Endothelial cell of hepatic sinusoid (primary cell): ENCODE measurements around the gene SLC25A1.
"Not testable (repeated sequence)": the region's sequence is repeated elsewhere in the genome, so short reads cannot be mapped to it uniquely, and the experiment has no call there.

Source experiments
- in situ Hi-C: cut with HindIII; loops from 2 replicates; pipeline ENCODE4 v1.10.0; 2017; ENCODE audit warnings: low sequenced_read_pairs

SLC25A1 gene

DNA sequence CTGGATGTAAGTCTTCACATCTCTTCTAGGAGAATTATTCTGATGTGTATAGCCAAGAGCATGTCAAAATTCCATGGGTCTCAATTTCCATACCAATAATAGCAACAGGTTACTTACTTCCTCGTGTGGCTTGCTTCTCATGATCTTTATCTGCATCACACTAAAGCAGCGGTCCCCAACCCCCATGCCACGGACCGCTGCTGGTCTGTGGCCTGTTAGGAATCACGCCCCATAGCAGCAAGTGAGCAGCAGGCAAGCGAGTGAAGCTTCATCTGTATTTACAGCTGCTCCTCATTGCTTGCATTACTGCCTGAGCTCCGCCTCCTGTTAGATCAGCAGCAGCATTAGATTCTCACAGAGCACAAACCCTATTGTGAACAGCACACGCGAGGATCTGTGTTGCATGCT is 28.9 kb upstream of the SLC25A1 start:
- in situ Hi-C loops, result no loop called here

DNA sequence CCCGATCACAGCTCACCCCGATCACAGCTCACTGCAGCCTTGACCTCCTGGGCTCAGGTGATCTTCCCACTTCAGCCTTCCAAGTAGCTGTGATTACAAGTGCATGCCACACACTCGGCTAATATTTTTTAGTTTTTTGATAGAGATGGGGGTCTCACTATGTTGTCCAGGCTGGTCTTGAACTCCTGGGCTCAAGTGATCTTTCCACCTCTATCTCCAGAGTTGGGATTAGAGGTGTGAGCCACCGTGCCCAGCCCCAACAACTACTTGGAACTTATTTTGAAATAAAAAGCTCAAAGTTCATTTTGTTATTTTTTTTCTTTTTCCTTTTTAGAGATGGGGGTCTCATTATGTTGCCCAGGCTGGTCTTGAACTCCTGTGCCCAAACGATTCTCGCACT is 27.8 kb upstream of the SLC25A1 start:
- in situ Hi-C loops, result no loop called here

DNA sequence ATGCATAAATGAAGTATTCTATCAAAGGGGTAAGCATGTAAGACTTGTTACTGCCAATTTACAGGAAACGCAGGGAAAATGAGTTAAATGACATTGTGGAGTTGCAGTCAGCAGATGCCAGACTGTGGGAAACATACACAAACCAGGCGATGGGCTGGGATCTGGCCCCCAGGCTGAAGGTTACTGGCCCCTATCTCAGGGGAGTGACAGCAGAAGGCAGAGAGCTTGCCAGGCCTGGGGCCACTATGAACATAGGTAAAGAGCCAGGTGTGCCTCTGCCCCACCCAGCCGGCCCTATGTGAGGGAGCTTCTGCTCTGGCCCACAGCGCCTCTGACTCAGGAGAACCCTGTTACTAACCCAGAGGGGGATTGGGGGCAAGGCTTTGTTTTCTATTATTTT is 26.1 kb upstream of the SLC25A1 start:
- in situ Hi-C loops, result no loop called here

DNA sequence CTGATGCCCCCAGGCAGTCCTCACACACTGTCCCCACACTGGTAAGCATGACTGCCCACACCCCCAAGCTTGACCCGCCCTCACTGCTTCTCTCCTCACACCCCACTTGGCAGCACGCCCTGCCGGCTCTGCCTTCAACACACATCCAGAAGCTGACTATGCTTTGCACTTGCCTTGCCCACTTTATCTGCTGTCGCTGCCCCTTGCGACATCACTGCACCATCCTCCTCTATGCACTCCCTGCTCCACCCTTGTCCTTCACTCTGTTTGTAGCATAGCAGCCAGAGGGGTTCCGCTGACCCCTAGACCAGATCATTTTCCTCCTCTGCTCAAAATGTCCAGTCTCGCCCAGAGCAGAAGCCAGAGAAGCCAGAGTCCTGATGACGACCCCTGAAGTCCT is 25.3 kb upstream of the SLC25A1 start:
- in situ Hi-C loops, result no loop called here

DNA sequence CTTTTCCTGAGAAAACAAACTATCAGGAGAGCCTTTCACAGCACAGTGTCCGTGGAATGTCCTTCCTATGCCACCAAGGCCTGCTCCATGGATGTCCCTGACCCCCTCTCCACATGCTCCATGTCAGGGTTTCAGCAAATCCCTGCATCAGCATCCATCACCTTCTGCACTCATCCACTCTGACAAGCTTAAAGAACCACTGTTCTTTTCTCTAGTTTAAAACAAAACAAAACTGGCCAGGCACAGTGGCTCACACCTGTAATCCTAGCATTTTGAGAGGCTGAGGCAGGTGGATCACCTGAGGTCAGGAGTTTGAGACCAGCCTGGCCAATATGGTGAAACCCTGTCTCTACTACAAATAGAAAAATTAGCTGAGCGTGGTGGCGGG is 24.3 kb upstream of the SLC25A1 start:
- in situ Hi-C loops, result not testable (repeated sequence)

DNA sequence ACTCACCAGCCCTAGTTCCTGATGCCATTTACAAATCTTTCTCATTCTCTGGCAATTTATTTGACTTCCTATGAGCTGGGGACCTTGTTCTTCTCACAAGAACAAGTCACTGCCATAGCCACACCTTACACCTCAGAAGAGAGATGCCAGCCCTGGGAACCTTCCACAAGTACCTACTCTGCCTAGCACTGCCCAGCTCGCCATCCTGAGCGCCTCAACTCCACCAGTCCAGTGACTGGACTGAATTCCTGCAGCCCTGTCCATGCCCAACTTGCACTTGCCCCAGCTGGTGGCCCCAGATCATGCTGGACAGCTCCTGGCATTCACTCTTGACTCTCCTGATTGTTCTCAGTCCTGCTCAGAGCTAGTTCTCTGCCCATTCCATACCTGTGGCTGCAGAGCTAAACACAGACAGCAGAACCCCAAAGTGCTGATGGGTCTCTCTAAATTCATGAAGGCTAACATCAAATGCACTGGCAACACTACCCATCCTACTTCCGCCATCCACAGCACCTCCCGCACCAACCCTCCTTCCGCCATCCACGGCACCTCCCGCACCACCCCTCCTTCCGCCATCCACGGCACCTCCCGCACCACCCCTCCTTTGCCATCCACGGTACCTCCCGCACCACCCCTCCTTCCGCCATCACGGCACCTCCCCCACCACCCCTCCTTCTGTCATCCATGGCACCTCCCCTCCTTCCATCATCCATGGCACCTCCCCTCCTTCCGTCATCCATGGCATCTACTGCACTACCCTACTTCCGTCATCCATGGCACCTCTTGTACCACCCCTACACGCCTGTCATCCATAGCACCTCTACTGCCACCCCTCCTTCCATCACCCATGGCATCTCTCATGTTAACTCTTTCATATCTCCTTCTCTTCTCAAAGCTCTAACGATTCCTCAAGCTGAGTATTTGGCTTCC is 23.6 kb upstream of the SLC25A1 start:
- in situ Hi-C loops, result no loop called here

DNA sequence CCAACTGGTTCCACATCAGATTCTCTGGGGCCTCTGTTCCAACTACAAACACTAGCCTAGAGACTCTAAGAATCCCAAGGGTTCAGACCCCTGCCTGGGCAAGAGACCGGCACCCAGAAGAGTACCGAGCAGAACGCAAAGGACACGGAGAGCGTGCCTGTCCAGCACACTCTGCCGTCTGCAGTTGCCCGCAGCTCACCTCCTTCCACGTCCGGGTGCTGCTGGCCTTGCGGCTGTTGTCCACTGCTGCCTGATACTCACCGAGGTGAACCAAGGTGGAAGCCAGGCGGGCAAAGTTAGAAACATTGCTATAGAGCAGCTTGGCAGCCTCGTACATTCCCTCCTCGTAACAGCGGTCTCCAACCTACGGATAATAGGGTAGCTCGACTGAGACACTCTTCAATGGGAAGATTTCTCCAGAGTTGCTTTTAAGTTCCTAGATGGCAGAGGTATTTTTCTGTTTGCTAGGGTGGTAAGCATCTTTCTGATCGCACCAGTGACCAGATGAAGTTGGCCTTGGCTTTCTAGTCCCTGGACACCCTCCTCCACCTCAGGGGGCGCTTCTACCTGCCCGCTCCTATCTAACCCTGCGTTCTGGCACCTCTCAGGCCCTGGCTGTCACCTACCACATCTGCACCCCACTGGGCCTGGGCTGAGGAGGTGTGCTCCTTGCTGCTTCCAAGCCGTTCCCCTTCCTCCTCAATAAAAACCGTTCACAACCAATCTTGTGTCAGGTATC is 22.8 kb upstream of the SLC25A1 start:
- in situ Hi-C loops, result no loop called here

DNA sequence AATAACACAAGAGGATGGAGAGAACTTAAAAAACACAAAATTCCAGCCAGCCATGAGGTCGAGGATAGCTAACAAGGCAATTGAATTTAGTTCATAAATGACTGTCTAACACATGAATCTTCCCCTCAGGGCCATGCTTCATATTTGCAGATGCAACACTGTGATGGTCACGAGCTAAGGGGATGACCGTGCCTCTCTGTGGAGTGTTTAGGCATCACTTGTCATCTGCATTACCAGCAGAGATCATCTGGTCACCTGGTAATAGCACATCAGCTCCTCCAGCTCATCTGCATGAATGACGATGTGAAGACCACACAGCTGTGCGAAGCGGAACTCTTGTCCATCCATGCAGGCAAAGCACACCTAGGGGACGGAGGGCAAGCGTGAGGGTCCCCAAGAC is 20.9 kb upstream of the SLC25A1 start:
- in situ Hi-C loops, result no loop called here

DNA sequence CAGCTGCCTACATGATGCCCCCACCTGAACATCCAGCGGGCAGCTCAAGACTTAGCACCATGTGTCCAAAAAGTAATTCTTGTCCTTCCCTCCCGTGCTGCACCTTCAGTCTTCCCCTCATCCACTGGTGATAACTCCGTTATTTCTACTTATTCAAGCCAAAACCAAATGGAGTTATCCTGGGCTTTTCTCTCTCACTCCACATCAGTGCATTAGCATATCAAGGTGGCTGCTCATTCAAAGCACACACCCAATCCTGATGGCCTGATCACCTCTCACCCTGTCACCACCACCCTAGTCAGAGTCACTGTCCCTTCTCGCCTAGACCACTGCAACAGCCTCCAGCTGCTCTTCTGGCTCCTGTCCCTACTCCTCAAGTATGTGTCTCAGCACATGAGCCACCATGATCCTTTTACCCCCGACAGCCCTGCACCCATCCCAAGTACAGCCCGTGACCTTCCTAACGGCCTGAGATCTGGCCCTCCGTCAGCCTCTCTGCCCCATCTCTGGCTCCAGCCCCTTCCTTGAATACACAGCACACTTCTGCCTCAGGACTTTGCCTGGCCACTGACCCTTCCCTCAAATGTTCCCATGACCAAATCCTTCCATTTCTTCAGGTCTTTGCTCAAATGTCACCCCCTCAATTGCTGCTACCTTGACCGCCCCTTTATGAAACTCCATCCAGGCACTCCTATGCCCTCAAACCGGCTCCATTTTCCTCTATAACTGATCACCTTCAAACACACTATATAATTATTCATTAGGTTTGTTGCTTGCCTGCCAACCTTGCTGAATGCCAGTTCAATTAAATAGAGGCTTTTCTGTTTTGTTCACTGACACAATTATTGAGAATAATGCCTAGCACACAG is 19.7 kb upstream of the SLC25A1 start:
- in situ Hi-C loops, result no loop called here

DNA sequence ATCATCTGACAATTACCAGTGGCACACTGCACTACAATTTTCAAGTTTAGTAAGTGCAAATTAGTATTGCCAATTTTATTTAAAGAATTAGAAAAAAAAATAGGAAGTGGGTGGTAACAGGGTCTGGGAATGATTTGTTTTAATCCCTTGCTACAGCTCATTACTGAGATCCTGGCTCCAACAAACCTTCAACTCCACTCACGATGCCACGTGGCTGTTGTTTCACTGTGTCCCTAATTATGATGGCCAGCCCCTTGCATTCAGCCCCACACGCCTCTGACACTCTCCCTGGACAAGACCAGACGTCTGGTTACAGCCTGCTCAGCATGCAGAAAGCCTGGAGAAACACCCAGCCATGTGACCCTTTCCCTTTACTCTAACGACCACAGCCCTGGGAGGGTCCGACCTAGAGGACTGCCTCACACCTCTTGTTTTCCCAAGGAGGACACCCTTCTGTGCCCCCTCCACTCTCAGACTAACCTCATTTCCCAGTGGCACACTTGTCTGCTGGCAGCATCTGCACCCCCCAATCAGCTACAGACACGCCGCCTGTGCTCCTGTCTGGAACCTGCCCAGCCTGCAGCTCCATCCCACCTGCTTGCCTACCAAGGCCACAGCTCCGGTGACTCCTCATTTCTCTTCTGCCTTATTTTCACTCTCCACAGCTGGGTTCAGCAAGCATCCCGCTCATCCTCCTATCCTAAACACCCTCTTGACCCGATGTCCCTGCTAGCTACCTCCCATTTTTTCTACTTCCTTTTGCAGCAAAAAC is 18.5 kb upstream of the SLC25A1 start:
- in situ Hi-C loops, result no loop called here

DNA sequence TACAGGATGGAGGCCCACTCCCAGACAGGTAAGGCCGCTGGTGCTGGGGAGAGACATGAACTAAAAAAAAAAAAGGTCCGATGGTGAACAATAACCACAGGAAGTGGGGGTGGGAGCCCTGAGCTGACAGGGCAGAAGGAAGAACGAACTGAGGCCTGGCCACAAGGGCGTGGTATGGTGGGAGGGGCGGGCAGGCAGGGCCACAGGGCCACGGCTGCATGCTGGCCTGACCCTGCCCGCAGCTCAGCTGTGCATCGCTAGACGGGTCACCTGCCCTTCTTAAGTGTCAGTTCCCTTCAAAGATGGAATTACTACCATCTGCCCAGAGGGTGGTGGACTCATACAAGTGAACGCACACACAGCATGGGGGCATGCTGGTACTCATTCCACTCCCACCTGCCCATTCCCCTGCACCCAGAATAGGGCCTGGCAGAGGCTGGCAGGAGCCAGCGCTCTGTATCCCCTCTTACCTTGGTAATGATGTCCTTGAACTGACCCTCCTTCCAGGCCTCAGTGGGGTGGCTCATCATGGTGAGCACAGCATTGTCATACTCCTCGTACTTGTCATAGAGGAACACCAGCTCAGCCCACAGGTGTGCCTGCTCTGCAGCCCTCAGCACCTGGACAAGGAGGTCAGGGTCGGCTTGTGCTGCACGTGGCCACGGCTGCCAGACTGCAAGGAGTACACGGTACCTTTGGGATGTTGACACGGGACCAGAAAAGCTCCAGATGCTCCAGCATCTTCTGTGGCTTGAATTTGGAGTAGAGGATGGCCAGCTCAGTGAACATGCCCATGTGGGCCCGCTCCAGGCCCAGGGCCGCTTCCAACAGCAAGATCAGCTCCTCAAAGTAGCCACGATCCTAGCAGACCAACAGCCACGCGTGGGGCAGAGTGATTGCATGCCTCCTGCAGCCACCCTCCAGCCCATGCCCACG is 17.5 kb upstream of the SLC25A1 start:
- in situ Hi-C loops, result no loop called here

DNA sequence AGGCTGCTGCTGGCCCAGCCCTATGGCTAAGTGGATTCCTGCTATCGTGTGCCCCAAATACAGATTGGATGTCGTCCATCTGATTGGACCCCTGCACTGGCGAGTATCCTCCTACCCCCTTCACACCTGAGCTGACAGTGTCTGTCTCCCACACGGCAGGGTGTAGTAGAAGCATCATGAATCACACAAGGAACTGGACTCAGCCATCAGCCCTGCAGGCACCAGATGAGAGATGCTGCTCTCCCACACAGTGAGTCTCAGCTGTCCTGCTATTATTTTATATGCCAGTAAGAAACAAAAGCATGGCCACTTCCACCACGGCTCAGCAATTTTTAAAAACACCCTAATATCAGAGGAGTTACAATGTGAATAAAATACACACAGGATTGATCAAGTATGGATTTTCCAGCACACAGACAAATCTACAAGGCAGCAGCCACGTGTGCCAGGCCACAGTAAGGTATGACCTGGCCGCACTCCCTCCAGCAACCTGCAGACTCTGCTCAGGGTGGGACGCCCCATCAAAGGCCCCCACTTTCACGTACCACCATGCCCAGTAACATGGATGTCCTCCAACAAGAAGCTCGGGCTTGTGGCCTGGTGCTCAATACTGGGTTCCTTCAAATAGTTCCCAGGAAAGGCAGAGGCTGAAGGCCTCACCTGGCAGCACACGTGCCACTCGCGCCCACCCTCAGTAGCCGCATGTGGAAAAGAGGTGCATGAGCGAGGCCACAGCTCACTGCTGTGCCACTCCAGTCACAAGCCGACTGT is 16.4 kb upstream of the SLC25A1 start:
- in situ Hi-C loops, result no loop called here

DNA sequence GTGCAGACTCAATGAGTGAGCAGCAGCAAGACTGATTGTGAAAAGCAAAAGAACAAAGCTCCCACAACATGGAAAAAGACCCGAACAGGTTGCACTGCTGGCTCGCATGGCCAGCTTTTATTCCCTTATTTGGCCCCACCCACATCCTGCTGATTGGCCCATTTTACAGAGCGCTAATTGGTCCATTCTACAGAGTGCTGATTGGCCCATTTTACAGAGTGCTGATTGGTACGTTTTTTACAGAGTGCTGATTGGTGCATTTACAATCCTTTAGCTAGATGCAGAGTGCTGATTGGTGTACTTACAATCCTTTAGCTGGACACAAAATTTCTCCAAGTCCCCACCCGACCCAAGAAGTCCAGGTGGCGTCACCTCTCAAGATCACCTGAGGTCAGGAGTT is 15.3 kb upstream of the SLC25A1 start:
- in situ Hi-C loops, result no loop called here

DNA sequence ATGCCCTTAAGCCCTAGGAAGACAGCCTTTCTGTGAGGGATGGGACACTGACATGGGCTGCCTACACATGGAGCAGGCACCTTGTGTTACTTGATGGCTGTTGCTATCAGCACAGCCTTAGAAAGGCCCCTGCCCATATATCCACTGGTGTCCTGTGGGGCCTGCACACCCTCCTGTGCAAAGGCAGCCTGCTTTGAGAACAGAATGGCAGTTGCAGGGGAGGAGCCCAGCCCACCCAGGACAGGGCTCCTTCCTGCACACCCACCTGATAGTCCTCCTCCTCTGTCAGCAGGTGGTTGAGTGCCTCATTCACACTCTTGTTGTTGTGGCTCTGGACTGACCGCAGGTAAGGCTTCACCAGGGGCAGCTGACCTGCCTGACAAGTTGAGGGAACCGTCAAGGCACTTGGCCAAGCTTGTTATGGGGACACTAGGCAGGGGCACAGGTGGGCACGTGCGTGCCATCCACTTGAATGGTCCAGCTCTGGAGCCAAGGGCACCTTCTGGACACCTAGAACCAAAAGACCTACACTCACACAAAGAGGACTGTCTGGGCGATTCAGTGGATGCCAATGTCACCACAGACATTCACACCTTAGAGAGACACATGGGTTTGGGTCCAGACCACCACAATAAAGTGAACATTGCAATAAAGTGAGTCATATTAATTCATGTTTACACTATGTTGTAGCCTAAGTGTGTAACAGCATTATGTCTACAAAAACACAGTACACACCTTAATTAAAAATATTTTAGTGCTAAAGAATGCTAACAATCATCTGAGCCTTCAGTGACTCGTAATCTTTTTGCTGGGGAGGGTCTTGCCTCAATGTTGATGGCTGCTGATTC is 9.4 kb upstream of the SLC25A1 start:
- in situ Hi-C loops, result no loop called here

DNA sequence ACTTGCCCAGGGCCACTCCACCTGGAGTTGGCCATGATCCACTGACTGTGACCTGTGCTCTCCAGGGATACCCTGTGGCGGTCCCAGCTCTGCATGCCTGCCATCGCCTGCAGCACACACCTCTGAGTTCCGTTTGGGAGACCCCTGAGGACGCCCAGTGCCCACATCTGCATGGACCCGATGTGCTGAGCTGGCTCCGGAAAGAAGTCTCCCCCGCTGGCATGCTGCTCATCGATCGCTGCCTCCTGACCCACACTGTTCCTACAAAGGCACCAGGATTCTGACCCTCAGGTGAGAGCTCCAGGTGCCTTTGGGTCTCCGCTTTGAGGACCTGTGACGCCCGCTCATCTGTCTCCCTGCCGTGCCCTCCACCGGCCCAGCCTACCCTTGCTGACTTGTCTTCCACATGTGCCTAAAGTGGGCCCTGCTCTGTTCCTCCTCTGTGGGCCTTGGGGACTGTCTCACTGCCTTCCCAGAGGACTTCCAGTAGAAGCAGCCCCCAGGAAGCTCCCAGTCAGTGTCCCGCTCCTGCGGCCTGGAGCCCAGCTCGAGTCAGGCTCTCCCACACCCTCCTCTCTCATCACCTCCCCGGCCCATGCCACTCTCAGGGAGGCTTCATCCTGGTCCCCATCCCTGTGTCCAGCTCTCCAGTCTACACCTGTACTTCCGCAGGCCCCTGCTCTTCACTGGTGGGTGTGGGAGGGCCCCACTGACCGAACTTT is 5.9 kb upstream of the SLC25A1 start:
- in situ Hi-C loops, result no loop called here

DNA sequence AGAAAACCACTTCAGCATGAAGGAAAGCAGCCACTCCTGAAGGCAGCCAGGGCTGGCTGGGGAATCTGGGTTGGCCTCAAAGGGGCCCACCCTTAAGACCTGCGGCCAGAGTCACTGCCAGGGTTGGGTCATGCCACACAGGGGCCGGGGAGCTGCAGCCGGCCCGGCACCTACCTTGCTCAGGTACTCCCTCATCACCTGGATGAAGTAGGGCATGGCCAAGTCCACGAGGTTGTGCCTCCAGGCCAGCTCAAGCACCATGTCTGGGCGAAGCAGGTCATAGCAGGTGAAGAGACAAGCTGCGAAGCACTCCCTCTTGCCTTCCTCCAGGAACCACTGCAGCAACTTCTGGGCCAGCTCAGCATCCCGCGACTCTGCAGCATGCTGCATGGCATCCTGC is 4.7 kb upstream of the SLC25A1 start:
- in situ Hi-C loops, result no loop called here

DNA sequence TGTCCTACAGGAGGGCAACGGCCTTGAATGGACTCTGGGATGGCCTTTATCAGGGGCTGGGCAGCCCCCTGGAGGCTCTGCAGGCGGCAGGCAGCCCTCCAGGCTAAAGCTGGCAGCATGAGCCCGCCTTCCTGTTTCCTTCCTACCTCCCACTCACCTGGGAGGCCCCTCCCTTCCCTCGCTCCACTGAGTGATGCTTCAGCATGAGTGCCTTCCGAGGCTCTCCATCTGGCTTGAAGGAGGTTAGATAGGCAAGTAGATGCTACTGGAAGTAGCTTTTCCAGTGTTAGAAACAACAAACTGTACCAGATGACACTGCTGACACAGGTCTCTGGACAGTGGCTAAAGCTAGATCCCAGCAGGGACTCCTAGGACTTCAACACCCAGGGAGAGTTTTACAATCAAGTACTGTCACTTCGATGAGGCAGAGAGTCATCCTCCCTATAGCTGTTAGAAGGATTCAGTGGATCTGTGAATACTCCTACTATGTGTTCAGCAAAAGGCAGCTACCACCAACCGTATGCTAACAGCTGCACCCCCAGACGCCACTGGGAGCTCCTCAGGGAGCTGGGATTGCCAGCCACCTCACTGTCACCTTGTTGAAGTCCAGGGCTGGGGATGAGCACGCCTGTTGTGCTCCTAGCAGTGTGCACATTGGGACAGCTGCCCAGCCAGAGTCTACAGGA is 4.1 kb upstream of the SLC25A1 start:
- in situ Hi-C loops, result no loop called here
